ENCODE measurements around the gene TSKS.

DNA sequence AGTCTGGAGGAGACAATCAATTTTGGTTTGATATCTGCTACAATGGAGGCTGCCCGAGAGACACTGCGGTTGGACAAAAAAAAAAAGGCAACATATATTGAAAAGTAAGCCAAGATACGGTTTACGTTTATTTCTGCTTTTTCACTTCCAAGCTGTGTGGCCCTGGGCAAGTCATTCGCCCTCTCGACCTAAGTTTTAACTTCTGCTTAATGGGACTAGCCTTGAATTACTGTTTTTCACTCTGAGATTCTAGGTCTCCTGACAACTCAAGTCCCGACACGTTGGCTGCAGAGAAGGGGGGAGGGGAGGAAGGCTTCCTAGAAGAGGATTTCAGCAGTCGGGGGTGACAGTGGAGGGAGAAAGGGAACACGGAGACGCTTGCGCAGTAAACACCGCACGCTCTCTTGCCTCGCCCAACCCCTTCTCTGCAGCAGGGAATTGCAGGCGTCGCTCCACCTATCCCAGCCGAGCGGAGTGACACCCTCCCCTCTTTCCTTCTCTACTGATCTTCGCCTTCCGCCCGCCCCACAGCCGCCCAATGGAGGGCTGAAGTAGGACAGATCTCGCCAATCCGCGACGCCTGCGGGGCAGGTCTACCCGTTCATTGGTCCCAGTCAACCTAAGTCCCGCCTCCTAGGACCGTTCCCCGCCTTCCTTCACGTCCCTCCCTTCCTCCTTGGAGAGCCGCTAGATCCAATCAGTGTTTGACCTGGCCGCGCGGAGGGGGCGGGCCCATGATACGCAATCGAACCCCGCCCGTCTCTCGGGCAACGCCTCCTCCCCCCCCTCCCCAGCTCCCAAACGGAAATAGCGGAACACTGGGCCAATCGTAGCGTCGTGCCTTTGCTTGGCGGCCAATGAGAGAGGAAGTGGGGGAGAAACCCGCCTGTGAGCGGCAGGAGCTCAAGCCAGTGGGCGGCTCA, 3.2 kb upstream of the TSKS start:
- TF ChIP-seq, protein P1, sequence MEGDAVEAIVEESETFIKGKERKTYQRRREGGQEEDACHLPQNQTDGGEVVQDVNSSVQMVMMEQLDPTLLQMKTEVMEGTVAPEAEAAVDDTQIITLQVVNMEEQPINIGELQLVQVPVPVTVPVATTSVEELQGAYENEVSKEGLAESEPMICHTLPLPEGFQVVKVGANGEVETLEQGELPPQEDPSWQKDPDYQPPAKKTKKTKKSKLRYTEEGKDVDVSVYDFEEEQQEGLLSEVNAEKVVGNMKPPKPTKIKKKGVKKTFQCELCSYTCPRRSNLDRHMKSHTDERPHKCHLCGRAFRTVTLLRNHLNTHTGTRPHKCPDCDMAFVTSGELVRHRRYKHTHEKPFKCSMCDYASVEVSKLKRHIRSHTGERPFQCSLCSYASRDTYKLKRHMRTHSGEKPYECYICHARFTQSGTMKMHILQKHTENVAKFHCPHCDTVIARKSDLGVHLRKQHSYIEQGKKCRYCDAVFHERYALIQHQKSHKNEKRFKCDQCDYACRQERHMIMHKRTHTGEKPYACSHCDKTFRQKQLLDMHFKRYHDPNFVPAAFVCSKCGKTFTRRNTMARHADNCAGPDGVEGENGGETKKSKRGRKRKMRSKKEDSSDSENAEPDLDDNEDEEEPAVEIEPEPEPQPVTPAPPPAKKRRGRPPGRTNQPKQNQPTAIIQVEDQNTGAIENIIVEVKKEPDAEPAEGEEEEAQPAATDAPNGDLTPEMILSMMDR (IDR thresholded peaks at IDR 0.05; ENCODE audit: low read depth, low read length) = no peak
- TF ChIP-seq EZH2phosphoT487 (IDR thresholded peaks at IDR 0.05; ENCODE audit: low read depth) = no peak

All from OCI-LY3 (cell line).